GM21526 (cell line): ENCODE measurements around the gene SLC12A7.
"Not testable (repeated sequence)": the region's sequence is repeated elsewhere in the genome, so short reads cannot be mapped to it uniquely, and the experiment has no call there.

ENCODE experiments used
- ATAC-seq: cut with Tn5 transposase; IDR thresholded peaks from one replicate; pipeline ENCODE4 v1.9.1; 2021; ENCODE audit warnings: moderate library complexity; ENCODE audit not compliant: unreplicated experiment, low FRiP score

SLC12A7 gene

GRCh38 chr5:1003296-1003937 lies 108.4 kb downstream of the SLC12A7 start:
- ATAC-seq, result no peak

- ATAC-seq, result no peak
Observed at GRCh38 chr5:1002836-1003235, 109.0 kb downstream of the SLC12A7 start.

- no peak for ATAC-seq
Observed at GRCh38 chr5:1002271-1002546, 109.7 kb downstream of the SLC12A7 start.

- ATAC-seq, result no peak
Observed at GRCh38 chr5:1001406-1002270, 110.2 kb downstream of the SLC12A7 start.

- not testable (repeated sequence) for ATAC-seq
Observed at GRCh38 chr5:1000831-1001230, 111.0 kb downstream of the SLC12A7 start.
